ENCODE data around the gene SYNE1. TPM values are rescaled to one million over a fixed set of nuclear protein-coding genes. Genes with fewer than 3 reads are reported as not detected.
A peak's percentile ranks its signal among the peaks of the same experiment; 100 is the strongest.

SYNE1 gene
- polyA plus RNA-seq, 1 donor from 2014 or later, result 38.5 TPM

DNA sequence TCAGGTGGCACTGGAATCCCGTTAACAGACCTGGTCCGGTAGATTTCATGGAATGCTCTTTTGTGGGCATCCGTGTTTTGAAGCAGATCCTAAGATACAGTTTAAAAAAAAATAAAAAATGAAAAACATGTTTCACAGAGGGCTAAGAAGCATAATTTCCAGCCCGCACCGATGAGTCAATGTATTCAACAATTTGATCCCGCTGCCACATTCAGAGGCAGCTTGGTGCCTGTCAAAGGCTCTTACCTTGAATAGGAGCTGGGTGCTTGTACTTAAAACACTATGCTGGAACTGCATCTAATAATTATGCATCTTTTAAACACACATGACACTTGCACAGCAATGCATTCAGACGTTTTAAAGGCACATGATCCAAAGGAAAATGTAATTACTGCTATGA lies 164.8 kb downstream of the SYNE1 start:
- H3F3A ChIP-seq (ENCODE audit: insufficient read depth, low read length, poor library complexity, severe bottlenecking), result no peaks in the 10 kb centered on the region
- H3K36me3 ChIP-seq (ENCODE audit: insufficient read depth, low read length), result no peaks in the 10 kb centered on the region
- peak overlapping the region; percentile 59 for H3K4me3 ChIP-seq (ENCODE audit: low read length)
- H2AFZ ChIP-seq (ENCODE audit: low read depth, low read length), result peak overlapping the region; percentile 17
- TF ChIP-seq SMC3 (conservative IDR thresholded peaks at IDR 0.05; ENCODE audit: poor library complexity) (peak; percentile 30), TAF1 (IDR thresholded peaks at IDR 0.05; ENCODE audit: low read depth) (no peak), POLR2AphosphoS5 (IDR thresholded peaks at IDR 0.05) (peak; percentile 51), MXI1 (conservative IDR thresholded peaks at IDR 0.05; ENCODE audit: poor library complexity, severe bottlenecking) (no peak), EZH2 (IDR thresholded peaks at IDR 0.05; ENCODE audit: borderline replicate concordance, insufficient read depth, low read length, poor library complexity, severe bottlenecking) (no peak), RAD21 (conservative IDR thresholded peaks at IDR 0.05) (no peak), EP300 (conservative IDR thresholded peaks at IDR 0.05; ENCODE audit: poor library complexity, severe bottlenecking) (peak; percentile 72)
- TF ChIP-seq, protein P1, sequence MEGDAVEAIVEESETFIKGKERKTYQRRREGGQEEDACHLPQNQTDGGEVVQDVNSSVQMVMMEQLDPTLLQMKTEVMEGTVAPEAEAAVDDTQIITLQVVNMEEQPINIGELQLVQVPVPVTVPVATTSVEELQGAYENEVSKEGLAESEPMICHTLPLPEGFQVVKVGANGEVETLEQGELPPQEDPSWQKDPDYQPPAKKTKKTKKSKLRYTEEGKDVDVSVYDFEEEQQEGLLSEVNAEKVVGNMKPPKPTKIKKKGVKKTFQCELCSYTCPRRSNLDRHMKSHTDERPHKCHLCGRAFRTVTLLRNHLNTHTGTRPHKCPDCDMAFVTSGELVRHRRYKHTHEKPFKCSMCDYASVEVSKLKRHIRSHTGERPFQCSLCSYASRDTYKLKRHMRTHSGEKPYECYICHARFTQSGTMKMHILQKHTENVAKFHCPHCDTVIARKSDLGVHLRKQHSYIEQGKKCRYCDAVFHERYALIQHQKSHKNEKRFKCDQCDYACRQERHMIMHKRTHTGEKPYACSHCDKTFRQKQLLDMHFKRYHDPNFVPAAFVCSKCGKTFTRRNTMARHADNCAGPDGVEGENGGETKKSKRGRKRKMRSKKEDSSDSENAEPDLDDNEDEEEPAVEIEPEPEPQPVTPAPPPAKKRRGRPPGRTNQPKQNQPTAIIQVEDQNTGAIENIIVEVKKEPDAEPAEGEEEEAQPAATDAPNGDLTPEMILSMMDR (IDR thresholded peaks at IDR 0.05; ENCODE audit: poor library complexity, severe bottlenecking), result no peak
- TF ChIP-seq, protein P2, sequence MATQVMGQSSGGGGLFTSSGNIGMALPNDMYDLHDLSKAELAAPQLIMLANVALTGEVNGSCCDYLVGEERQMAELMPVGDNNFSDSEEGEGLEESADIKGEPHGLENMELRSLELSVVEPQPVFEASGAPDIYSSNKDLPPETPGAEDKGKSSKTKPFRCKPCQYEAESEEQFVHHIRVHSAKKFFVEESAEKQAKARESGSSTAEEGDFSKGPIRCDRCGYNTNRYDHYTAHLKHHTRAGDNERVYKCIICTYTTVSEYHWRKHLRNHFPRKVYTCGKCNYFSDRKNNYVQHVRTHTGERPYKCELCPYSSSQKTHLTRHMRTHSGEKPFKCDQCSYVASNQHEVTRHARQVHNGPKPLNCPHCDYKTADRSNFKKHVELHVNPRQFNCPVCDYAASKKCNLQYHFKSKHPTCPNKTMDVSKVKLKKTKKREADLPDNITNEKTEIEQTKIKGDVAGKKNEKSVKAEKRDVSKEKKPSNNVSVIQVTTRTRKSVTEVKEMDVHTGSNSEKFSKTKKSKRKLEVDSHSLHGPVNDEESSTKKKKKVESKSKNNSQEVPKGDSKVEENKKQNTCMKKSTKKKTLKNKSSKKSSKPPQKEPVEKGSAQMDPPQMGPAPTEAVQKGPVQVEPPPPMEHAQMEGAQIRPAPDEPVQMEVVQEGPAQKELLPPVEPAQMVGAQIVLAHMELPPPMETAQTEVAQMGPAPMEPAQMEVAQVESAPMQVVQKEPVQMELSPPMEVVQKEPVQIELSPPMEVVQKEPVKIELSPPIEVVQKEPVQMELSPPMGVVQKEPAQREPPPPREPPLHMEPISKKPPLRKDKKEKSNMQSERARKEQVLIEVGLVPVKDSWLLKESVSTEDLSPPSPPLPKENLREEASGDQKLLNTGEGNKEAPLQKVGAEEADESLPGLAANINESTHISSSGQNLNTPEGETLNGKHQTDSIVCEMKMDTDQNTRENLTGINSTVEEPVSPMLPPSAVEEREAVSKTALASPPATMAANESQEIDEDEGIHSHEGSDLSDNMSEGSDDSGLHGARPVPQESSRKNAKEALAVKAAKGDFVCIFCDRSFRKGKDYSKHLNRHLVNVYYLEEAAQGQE (IDR thresholded peaks at IDR 0.05; ENCODE audit: borderline replicate concordance), result peak; percentile 24
- peak overlapping the region; percentile 32 for H3K4me2 ChIP-seq (ENCODE audit: low read length)
- H3K27me3 ChIP-seq (ENCODE audit: insufficient read depth, low read depth, low read length), result no peaks in the 10 kb centered on the region
- no peaks in the 10 kb centered on the region for H4K20me1 ChIP-seq (ENCODE audit: insufficient read depth)
- H3K27ac ChIP-seq (ENCODE audit: low read length), result peak overlapping the region; percentile 53
- no peaks in the 10 kb centered on the region for H3K79me2 ChIP-seq (replicated peaks; ENCODE audit: insufficient read depth, low read length)
- H3K9ac ChIP-seq (ENCODE audit: low read length), result peak overlapping the region; percentile 18
- no peaks in the 10 kb centered on the region for H3K9me3 ChIP-seq (ENCODE audit: low read length)
- no peaks in the 10 kb centered on the region for H3K9me2 ChIP-seq (ENCODE audit: insufficient read depth, low read length)

DNA sequence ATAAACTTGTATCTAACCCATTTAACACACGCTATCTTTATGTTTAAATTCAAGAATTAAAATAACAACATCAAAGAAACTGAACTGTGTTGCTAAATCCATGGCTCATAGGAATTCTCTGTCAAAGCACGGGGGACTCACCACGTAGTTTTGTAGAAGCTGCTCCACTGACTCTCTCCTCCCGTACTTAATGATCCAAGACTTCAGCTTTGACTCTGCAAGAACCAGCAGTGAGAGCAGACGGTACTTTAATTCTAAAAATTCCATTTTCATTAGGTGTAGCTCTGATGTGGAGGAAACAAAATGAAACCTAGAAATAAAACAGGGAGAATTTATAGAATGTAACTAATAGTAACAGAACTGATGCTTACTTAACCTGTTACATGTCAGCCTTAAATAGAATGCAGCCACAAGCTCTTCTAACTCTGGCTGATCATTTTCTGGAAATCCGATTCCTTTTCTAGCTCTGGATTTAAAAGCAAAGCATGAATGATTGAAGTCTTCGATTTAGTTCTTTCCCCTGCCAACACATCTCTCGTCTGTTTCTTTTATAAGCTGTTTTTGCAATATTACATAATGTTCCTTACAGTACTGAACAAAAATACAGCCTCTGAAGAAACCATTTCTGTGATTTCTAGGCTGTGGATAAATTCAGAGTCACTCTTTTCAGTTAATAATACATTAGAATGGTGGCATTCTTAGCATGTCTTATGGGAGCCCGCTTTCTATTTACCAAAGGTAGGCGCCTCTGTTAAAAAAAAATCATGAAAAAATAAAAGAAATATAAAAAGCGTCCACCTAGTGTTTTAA lies 165.5 kb downstream of the SYNE1 start:
- no peaks in the 10 kb centered on the region for H4K20me1 ChIP-seq (ENCODE audit: insufficient read depth)
- H2AFZ ChIP-seq (ENCODE audit: low read depth, low read length), result peak overlapping the region; percentile 17
- H3K9me2 ChIP-seq (ENCODE audit: insufficient read depth, low read length), result no peaks in the 10 kb centered on the region
- no peaks in the 10 kb centered on the region for H3K36me3 ChIP-seq (ENCODE audit: insufficient read depth, low read length)
- peak overlapping the region; percentile 32 for H3K4me2 ChIP-seq (ENCODE audit: low read length)
- TF ChIP-seq MXI1 (conservative IDR thresholded peaks at IDR 0.05; ENCODE audit: poor library complexity, severe bottlenecking) (no peak), SMC3 (conservative IDR thresholded peaks at IDR 0.05; ENCODE audit: poor library complexity) (no peak)
- H3K9me3 ChIP-seq (ENCODE audit: low read length), result no peaks in the 10 kb centered on the region
- no peaks in the 10 kb centered on the region for H3K79me2 ChIP-seq (replicated peaks; ENCODE audit: insufficient read depth, low read length)
- peak overlapping the region; percentile 59 for H3K4me3 ChIP-seq (ENCODE audit: low read length)
- no peaks in the 10 kb centered on the region for H3K27me3 ChIP-seq (ENCODE audit: insufficient read depth, low read depth, low read length)
- H3K27ac ChIP-seq (ENCODE audit: low read length), result peak overlapping the region; percentile 53
- no peaks in the 10 kb centered on the region for H3F3A ChIP-seq (ENCODE audit: insufficient read depth, low read length, poor library complexity, severe bottlenecking)
- H3K9ac ChIP-seq (ENCODE audit: low read length), result peak overlapping the region; percentile 18
